Measurements from ENCODE around the gene JMJD8.

JMJD8 gene

GRCh38 chr16:726438-727290 lies 42.5 kb upstream of the JMJD8 start, which contains the start of the genes CCDC78 and HAGHL:
Gene CCDC78, minus strand, starts transcription at chr16:726443. Its CDS starts 76 bp downstream, at chr16:726367.
Gene HAGHL, plus strand, starts transcription at chr16:727106. Its CDS starts 404 bp downstream, at chr16:727510.
- Histone ChIP-seq H3K4me3 (ENCODE audit: low read length) (peak within 1 kb of the TSS; percentile 31), H3K4me1 (ENCODE audit: control insufficient read depth, insufficient read depth, low read length) (peaks cover 22% of the 10 kb centered on the region), H3K9ac (ENCODE audit: low read length) (peak within 1 kb of the TSS; percentile 22), H3K27me3 (ENCODE audit: control insufficient read depth, insufficient read depth, low read length) (peaks cover 19% of the 10 kb centered on the region), H3K36me3 (ENCODE audit: control insufficient read depth, insufficient read depth, low read length) (no peaks in the 10 kb centered on the region), H3K9me3 (ENCODE audit: control insufficient read depth, low read length) (no peaks in the 10 kb centered on the region)

DNA sequence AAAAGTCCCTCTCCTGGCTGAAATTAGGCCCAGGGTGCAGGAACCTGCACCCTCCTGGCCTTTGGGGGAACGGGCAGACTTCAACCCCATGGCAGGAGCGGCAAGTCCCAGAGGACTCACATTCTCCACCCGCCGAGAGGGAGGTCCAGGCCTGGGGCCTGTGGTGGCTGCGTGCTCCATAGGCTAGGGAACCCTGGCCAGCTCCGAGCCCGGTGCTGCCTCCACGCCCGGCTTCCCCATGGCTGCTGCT lies 42.0 kb upstream of the JMJD8 start:
- peaks cover 19% of the 10 kb centered on the region for H3K27me3 ChIP-seq (ENCODE audit: control insufficient read depth, insufficient read depth, low read length)
- H3K9ac ChIP-seq (ENCODE audit: low read length): no peak overlapping the region
- H3K36me3 ChIP-seq (ENCODE audit: control insufficient read depth, insufficient read depth, low read length): no peaks in the 10 kb centered on the region
- no peaks in the 10 kb centered on the region for H3K9me3 ChIP-seq (ENCODE audit: control insufficient read depth, low read length)
- no peak overlapping the region for H3K4me3 ChIP-seq (ENCODE audit: low read length)
- H3K4me1 ChIP-seq (ENCODE audit: control insufficient read depth, insufficient read depth, low read length): peaks cover 25% of the 10 kb centered on the region

- Histone ChIP-seq H3K27me3 (ENCODE audit: control insufficient read depth, insufficient read depth, low read length) (peaks cover 19% of the 10 kb centered on the region), H3K4me3 (ENCODE audit: low read length) (no peak overlapping the region), H3K4me1 (ENCODE audit: control insufficient read depth, insufficient read depth, low read length) (peaks cover 25% of the 10 kb centered on the region)
Measured at GRCh38 chr16:725463-726187, 41.5 kb upstream of the JMJD8 start.

GRCh38 chr16:725041-725376 lies 40.9 kb upstream of the JMJD8 start:
- peaks cover 29% of the 10 kb centered on the region for H3K4me1 ChIP-seq (ENCODE audit: control insufficient read depth, insufficient read depth, low read length)
- H3K4me3 ChIP-seq (ENCODE audit: low read length): no peak overlapping the region
- H3K27me3 ChIP-seq (ENCODE audit: control insufficient read depth, insufficient read depth, low read length): peaks cover 19% of the 10 kb centered on the region
- H3K9me3 ChIP-seq (ENCODE audit: control insufficient read depth, low read length): no peaks in the 10 kb centered on the region
- H3K36me3 ChIP-seq (ENCODE audit: control insufficient read depth, insufficient read depth, low read length): no peaks in the 10 kb centered on the region
- H3K9ac ChIP-seq (ENCODE audit: low read length): no peak overlapping the region

More at GRCh38 chr16:725463-726187, 41.5 kb upstream of the JMJD8 start:
- no peaks in the 10 kb centered on the region for H3K36me3 ChIP-seq (ENCODE audit: control insufficient read depth, insufficient read depth, low read length)
- no peaks in the 10 kb centered on the region for H3K9me3 ChIP-seq (ENCODE audit: control insufficient read depth, low read length)
- H3K9ac ChIP-seq (ENCODE audit: low read length): no peak overlapping the region

DNA sequence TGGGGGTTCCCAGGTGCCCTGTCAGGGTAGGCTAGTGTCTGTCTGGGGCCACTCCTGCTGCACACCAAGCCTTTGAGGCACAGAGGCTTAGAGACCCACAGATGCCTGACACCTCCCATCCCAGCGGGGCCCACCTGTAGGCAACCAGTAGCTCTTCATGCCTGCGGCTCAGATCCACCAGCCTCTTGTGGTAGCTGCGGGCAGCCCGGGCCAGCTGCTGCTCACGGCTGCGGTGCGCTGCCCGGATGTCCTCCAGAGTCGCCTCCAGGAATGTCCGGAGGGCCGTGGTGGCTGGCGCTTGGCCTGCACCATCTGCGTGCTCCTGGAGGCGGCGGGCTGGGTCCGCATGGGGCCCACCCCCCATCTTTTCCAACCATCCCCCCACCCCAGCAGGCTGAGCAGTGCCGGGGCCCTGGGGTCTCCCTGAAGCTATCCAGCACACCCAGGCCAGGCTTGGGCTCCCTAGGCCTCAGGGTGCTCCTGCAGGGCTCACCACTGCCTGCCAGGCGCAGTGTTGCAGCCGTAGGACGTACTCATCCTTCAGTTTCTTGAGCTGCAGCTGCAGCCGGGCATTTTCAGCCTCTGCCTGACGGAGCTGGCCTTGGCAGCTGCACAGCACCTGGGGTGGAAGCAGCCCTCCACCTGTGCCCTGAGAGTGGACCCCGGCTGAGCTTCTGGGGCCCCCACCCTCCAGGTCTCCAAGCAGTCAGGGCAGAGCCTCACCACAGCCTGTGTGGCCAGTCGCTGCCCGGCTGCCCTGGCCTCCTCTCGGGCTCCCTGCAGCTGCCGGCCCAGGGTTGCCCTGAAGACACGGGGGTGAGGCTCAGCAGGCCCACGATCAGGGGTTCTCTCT lies 40.3 kb upstream of the JMJD8 start:
- Histone ChIP-seq H3K4me1 (ENCODE audit: control insufficient read depth, insufficient read depth, low read length) (peaks cover 35% of the 10 kb centered on the region), H3K27me3 (ENCODE audit: control insufficient read depth, insufficient read depth, low read length) (peaks cover 19% of the 10 kb centered on the region), H3K9ac (ENCODE audit: low read length) (no peak overlapping the region), H3K9me3 (ENCODE audit: control insufficient read depth, low read length) (no peaks in the 10 kb centered on the region), H3K4me3 (ENCODE audit: low read length) (no peak overlapping the region), H3K36me3 (ENCODE audit: control insufficient read depth, insufficient read depth, low read length) (no peaks in the 10 kb centered on the region)

- Histone ChIP-seq H3K9ac (ENCODE audit: low read length) (no peak overlapping the region), H3K4me1 (ENCODE audit: control insufficient read depth, insufficient read depth, low read length) (peaks cover 42% of the 10 kb centered on the region), H3K9me3 (ENCODE audit: control insufficient read depth, low read length) (no peaks in the 10 kb centered on the region), H3K36me3 (ENCODE audit: control insufficient read depth, insufficient read depth, low read length) (no peaks in the 10 kb centered on the region), H3K27me3 (ENCODE audit: control insufficient read depth, insufficient read depth, low read length) (peaks cover 19% of the 10 kb centered on the region), H3K4me3 (ENCODE audit: low read length) (no peak overlapping the region)
Measured at GRCh38 chr16:723695-724094, 39.6 kb upstream of the JMJD8 start.

GRCh38 chr16:722835-723633 lies 38.9 kb upstream of the JMJD8 start:
- Histone ChIP-seq H3K4me3 (ENCODE audit: low read length) (no peak overlapping the region), H3K9ac (ENCODE audit: low read length) (no peak overlapping the region), H3K9me3 (ENCODE audit: control insufficient read depth, low read length) (no peaks in the 10 kb centered on the region), H3K27me3 (ENCODE audit: control insufficient read depth, insufficient read depth, low read length) (peaks cover 19% of the 10 kb centered on the region), H3K36me3 (ENCODE audit: control insufficient read depth, insufficient read depth, low read length) (no peaks in the 10 kb centered on the region), H3K4me1 (ENCODE audit: control insufficient read depth, insufficient read depth, low read length) (peaks cover 44% of the 10 kb centered on the region)

GRCh38 chr16:721765-722540 lies 37.8 kb upstream of the JMJD8 start:
- Histone ChIP-seq H3K4me3 (ENCODE audit: low read length) (peak overlapping the region; percentile 56), H3K9ac (ENCODE audit: low read length) (no peak overlapping the region), H3K27me3 (ENCODE audit: control insufficient read depth, insufficient read depth, low read length) (peaks cover 19% of the 10 kb centered on the region), H3K36me3 (ENCODE audit: control insufficient read depth, insufficient read depth, low read length) (no peaks in the 10 kb centered on the region), H3K4me1 (ENCODE audit: control insufficient read depth, insufficient read depth, low read length) (peaks cover 37% of the 10 kb centered on the region), H3K9me3 (ENCODE audit: control insufficient read depth, low read length) (no peaks in the 10 kb centered on the region)

GRCh38 chr16:720990-721764 lies 37.0 kb upstream of the JMJD8 start, which contains the start of gene ANTKMT:
Gene ANTKMT, plus strand, starts transcription at chr16:721146. Its CDS starts 129 bp downstream, at chr16:721275.
- Histone ChIP-seq H3K27me3 (ENCODE audit: control insufficient read depth, insufficient read depth, low read length) (peaks cover 22% of the 10 kb centered on the region), H3K4me1 (ENCODE audit: control insufficient read depth, insufficient read depth, low read length) (peaks cover 40% of the 10 kb centered on the region)

DNA sequence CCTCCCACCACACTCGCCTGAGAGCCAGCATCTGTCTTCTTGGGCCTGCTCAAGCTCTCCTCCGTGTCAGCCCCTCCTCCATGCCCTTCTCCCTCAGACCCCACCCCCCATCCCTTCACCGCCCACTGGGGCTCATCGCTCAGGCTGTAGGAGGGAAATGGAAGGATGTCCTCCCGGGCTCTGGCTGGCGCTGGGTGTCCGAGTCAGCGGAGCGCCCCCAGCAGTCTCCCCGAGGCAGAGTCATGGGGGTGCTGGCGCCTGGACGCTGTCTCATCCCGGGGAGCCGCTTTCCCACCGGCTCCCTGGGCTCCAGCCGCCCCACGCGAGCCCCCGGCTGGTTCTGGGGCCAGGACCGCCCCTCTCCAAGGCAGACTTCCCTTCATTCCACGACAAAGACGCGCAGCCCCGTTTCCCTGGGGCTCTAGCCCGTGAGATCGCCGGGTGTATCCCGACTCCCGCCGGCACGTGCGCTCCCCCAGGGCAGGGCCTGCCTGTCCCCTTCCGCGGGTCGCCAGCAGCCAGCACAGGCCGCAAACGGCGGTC lies 36.4 kb upstream of the JMJD8 start:
- Histone ChIP-seq H3K4me1 (ENCODE audit: control insufficient read depth, insufficient read depth, low read length) (peaks cover 40% of the 10 kb centered on the region), H3K9me3 (ENCODE audit: control insufficient read depth, low read length) (no peaks in the 10 kb centered on the region), H3K36me3 (ENCODE audit: control insufficient read depth, insufficient read depth, low read length) (no peaks in the 10 kb centered on the region), H3K27me3 (ENCODE audit: control insufficient read depth, insufficient read depth, low read length) (peaks cover 22% of the 10 kb centered on the region), H3K9ac (ENCODE audit: low read length) (peak overlapping the region; percentile 76), H3K4me3 (ENCODE audit: low read length) (peak overlapping the region; percentile 56)

More at GRCh38 chr16:720990-721764, 37.0 kb upstream of the JMJD8 start, which contains the start of gene ANTKMT:
- Histone ChIP-seq H3K9me3 (ENCODE audit: control insufficient read depth, low read length) (no peaks in the 10 kb centered on the region), H3K36me3 (ENCODE audit: control insufficient read depth, insufficient read depth, low read length) (no peaks in the 10 kb centered on the region), H3K9ac (ENCODE audit: low read length) (peak within 1 kb of the TSS; percentile 76), H3K4me3 (ENCODE audit: low read length) (peak within 1 kb of the TSS; percentile 56)

Data from mucosa of stomach (tissue), 1 donor.